Urinary bladder (tissue), 4 donors: ENCODE measurements around the gene PCCB. TPM values are rescaled to one million over a fixed set of nuclear protein-coding genes. Genes with fewer than 3 reads are reported as not detected.
"Not testable (repeated sequence)": the region's sequence is repeated elsewhere in the genome, so short reads cannot be mapped to it uniquely, and the experiment has no call there.

Experiments
- DNase-seq: peaks from one replicate; pipeline ENCODE4 v3.0.0-alpha.2; 2015; ENCODE audit errors: extremely low spot score
- H3K27ac ChIP-seq: one replicate; pipeline ENCODE4 v1.5.1; 2013; ENCODE audit warnings: low read depth, mild to moderate bottlenecking, moderate library complexity
- H3K36me3 ChIP-seq: one replicate; pipeline ENCODE4 v1.6.1; 2013; ENCODE audit warnings: mild to moderate bottlenecking, moderate library complexity; ENCODE audit not compliant: insufficient read depth
- H3K4me1 ChIP-seq: one replicate; pipeline ENCODE4 v1.6.1; 2013; ENCODE audit warnings: mild to moderate bottlenecking, moderate library complexity; ENCODE audit not compliant: insufficient read depth
- H3K4me3 ChIP-seq: one replicate; pipeline ENCODE4 v1.5.1; 2013; ENCODE audit warnings: low read depth, low read length
- WGBS: extraction: QIAGEN DNeasy Blood & Tissue Kit; methylation state at CpG from one replicate; pipeline ENCODE4 v1.1.7; 2013; 5-methylcytosine and 5-hydroxymethylcytosine counted together
- polyA plus RNA-seq: library from polyadenylated mRNA; stranded (reverse); fragments of 200-250 nt; gene quantifications from one replicate; pipeline ENCODE4 v1.2.3, GENCODE V29; 2013
- total RNA-seq: library from RNA; depleted of rRNA; stranded (reverse); fragments of >200 nt; gene quantifications from one replicate; pipeline ENCODE4 v1.2.3, GENCODE V29; 2014
- donor health status: healthy with polysubstance abuse.
- donor health status: healthy.

Gene PCCB
- total and polyA plus RNA-seq, 2 donors, result 29.7 to 31.2 TPM

- DNase-seq, result no peak
- 76% methylated on average over 1 of the region's 1 CpG for WGBS
- Histone ChIP-seq H3K36me3 (peaks cover 1% of the 10 kb centered on the region), H3K27ac (no peak overlapping the region), H3K4me1 (no peaks in the 10 kb centered on the region), H3K4me3 (no peak overlapping the region)
Observed at GRCh38 chr3:136350132-136350531, 100.0 kb downstream of the PCCB start.

GRCh38 chr3:136350557-136350956 is 100.4 kb downstream of the PCCB start:
- Histone ChIP-seq H3K4me3 (no peak overlapping the region), H3K4me1 (no peaks in the 10 kb centered on the region), H3K27ac (no peak overlapping the region), H3K36me3 (peaks cover 1% of the 10 kb centered on the region)
- no peak for DNase-seq
- 42% methylated on average over 2 of the region's 2 CpGs for WGBS

GRCh38 chr3:136351351-136351750 is 101.2 kb downstream of the PCCB start:
- Histone ChIP-seq H3K4me3 (no peak overlapping the region), H3K27ac (no peak overlapping the region), H3K36me3 (peaks cover 1% of the 10 kb centered on the region), H3K4me1 (no peaks in the 10 kb centered on the region)
- 58% methylated on average over 1 of the region's 1 CpG for WGBS
- no peak for DNase-seq

- DNase-seq, result no peak
- H3K4me1 ChIP-seq, result no peaks in the 10 kb centered on the region
- H3K27ac ChIP-seq, result no peak overlapping the region
- peaks cover 1% of the 10 kb centered on the region for H3K36me3 ChIP-seq
- 81% methylated on average over 3 of the region's 3 CpGs for WGBS
- no peak overlapping the region for H3K4me3 ChIP-seq
Observed at GRCh38 chr3:136351905-136352304, 101.8 kb downstream of the PCCB start.

- Histone ChIP-seq H3K27ac (no peak overlapping the region), H3K4me1 (no peaks in the 10 kb centered on the region)
- 80% methylated on average over 2 of the region's 2 CpGs for WGBS
Observed at GRCh38 chr3:136353461-136353860, 103.3 kb downstream of the PCCB start.

GRCh38 chr3:136366289-136366688 is 116.1 kb downstream of the PCCB start:
- Histone ChIP-seq H3K36me3 (no peaks in the 10 kb centered on the region), H3K4me1 (no peaks in the 10 kb centered on the region), H3K4me3 (no peak overlapping the region), H3K27ac (no peak overlapping the region)
- DNase-seq, result no peak

More at GRCh38 chr3:136353461-136353860, 103.3 kb downstream of the PCCB start:
- H3K36me3 ChIP-seq, result peaks cover under 1% of the 10 kb centered on the region
- no peak for DNase-seq
- no peak overlapping the region for H3K4me3 ChIP-seq

GRCh38 chr3:136375800-136376199 is 125.7 kb downstream of the PCCB start:
- not testable (repeated sequence) for H3K27ac ChIP-seq, H3K36me3 ChIP-seq, DNase-seq, H3K4me3 ChIP-seq, H3K4me1 ChIP-seq
- WGBS, result 98% methylated on average over 5 of the region's 5 CpGs

- Histone ChIP-seq H3K4me3 (no peak overlapping the region), H3K4me1 (no peaks in the 10 kb centered on the region), H3K36me3 (peaks cover 1% of the 10 kb centered on the region), H3K27ac (no peak overlapping the region)
- WGBS, result 53% methylated on average over 2 of the region's 2 CpGs
- DNase-seq, result no peak
Observed at GRCh38 chr3:136377508-136377907, 127.4 kb downstream of the PCCB start.

GRCh38 chr3:136378011-136378410 is 127.9 kb downstream of the PCCB start:
- Histone ChIP-seq H3K4me3 (no peak overlapping the region), H3K27ac (no peak overlapping the region), H3K4me1 (no peaks in the 10 kb centered on the region), H3K36me3 (peaks cover 1% of the 10 kb centered on the region)
- WGBS, result 46% methylated on average over 1 of the region's 1 CpG
- DNase-seq, result no peak

Other genes starting within 250 kb of the PCCB start
- gene MSL2, start 54.0 kb upstream of the PCCB start, total RNA-seq, result 38.1 TPM
- gene MSL2, start 54.0 kb upstream of the PCCB start, polyA plus RNA-seq, result 11.2 TPM